H1 (cell line): Measurements from ENCODE around the gene KIAA0513. TPM values are rescaled to one million over a fixed set of nuclear protein-coding genes. Genes with fewer than 3 reads are reported as not detected.
A peak's percentile ranks its signal among the peaks of the same experiment; 100 is the strongest.

Source experiments
- CTCF ChIA-PET: fragments of 300-600 bp; sonication (Branson Sonifier 250); formaldehyde crosslinking; loops from one replicate; lab custom pipeline; 2021; ENCODE audit not compliant: partially characterized antibody; lab: Charles Lee
- POLR2A ChIA-PET: fragments of 300-600 bp; sonication (Branson Sonifier 250); formaldehyde crosslinking; loops from one replicate; lab custom pipeline; 2021; ENCODE audit warnings: inconsistent platforms; ENCODE audit not compliant: partially characterized antibody; lab: Charles Lee
- DNase-seq, 2 experiments: peaks; one replicate each; pipeline versions ENCODE4 v3.0.0 to v3.0.0-alpha.2; 2010 to 2022; ENCODE audit warnings: low spot score in 2 of 2, low read depth in 1 of 2, mixed read lengths in 1 of 2
- FAIRE-seq: peaks from 2 replicates; lab custom pipeline; 2011; peaks lifted over from hg19 to GRCh38; lab: Jason Lieb, UNC
- H2AFZ ChIP-seq: 2 replicates; pipeline ENCODE4 v1.8.1; 2012; ENCODE audit warnings: low read length, inconsistent platforms
- H2AK5ac ChIP-seq: 2 replicates; pipeline ENCODE4 v1.6.1; 2013; ENCODE audit warnings: low read depth, low read length
- H2BK120ac ChIP-seq: replicated peaks from 2 replicates; pipeline ENCODE3; 2013; ENCODE audit warnings: low read depth, low read length, inconsistent platforms
- H2BK12ac ChIP-seq: 2 replicates; pipeline ENCODE4 v1.6.1; 2013; ENCODE audit warnings: low read depth, low read length
- H2BK15ac ChIP-seq: 2 replicates; pipeline ENCODE4 v1.6.1; 2013; ENCODE audit warnings: low read length
- H2BK20ac ChIP-seq: 2 replicates; pipeline ENCODE4 v1.6.1; 2013; ENCODE audit warnings: low read length
- H2BK5ac ChIP-seq: 2 replicates; pipeline ENCODE4 v1.6.1; 2013; ENCODE audit warnings: low read depth, low read length
- H3K14ac ChIP-seq: 2 replicates; pipeline ENCODE4 v1.6.1; 2013; ENCODE audit warnings: inconsistent platforms; ENCODE audit not compliant: insufficient read length
- H3K18ac ChIP-seq: 2 replicates; pipeline ENCODE4 v1.6.1; 2013; ENCODE audit warnings: low read length; ENCODE audit errors: extremely low read depth
- H3K23ac ChIP-seq: 2 replicates; pipeline ENCODE4 v1.6.1; 2013; ENCODE audit warnings: inconsistent platforms; ENCODE audit not compliant: insufficient read length
- H3K23me2 ChIP-seq: 2 replicates; pipeline ENCODE4 v1.6.1; 2013; ENCODE audit warnings: low read depth, low read length
- H3K27ac ChIP-seq: 2 replicates; pipeline ENCODE4 v1.6.1; 2011; ENCODE audit warnings: low read depth, low read length, inconsistent platforms
- H3K27me3 ChIP-seq, 4 experiments: replicated peaks in 1 of 4; 1 replicate in 1 of 4; 2 replicates in 3 of 4; pipeline versions ENCODE4 v1.6.1 to v1.8.1; 2011 to 2013; ENCODE audit warnings: low read length in 3 of 4, mild to moderate bottlenecking in 3 of 4, inconsistent platforms in 2 of 4, mixed read lengths in 2 of 4, moderate library complexity in 1 of 4; ENCODE audit not compliant: control insufficient read depth in 3 of 4, insufficient read depth in 3 of 4; ENCODE audit errors: extremely low read depth in 1 of 4
- H3K36me3 ChIP-seq, 4 experiments: 2 replicates each; pipeline versions ENCODE4 v1.6.1 to v1.8.1; 2011 to 2013; ENCODE audit warnings: mild to moderate bottlenecking in 4 of 4, low read length in 3 of 4, moderate library complexity in 2 of 4, control low read depth in 1 of 4, inconsistent platforms in 1 of 4; ENCODE audit not compliant: insufficient read depth in 4 of 4, control insufficient read depth in 2 of 4
- H3K4ac ChIP-seq: replicated peaks from 2 replicates; pipeline ENCODE3; 2013; ENCODE audit warnings: low read length, low read depth, mixed read lengths, inconsistent platforms; ENCODE audit not compliant: insufficient read length
- H3K4me1 ChIP-seq, 4 experiments: replicated peaks in 1 of 4; 1 replicate in 1 of 4; 2 replicates in 3 of 4; pipeline versions ENCODE4 v1.6.1 to v1.8.1; 2011 to 2013; ENCODE audit warnings: low read length in 3 of 4, inconsistent platforms in 2 of 4, mixed read lengths in 1 of 4; ENCODE audit not compliant: insufficient read depth in 4 of 4, control insufficient read depth in 3 of 4
- H3K4me2 ChIP-seq, 2 experiments: 2 replicates each; pipeline versions ENCODE4 v1.6.1 to v1.8.1; 2011 to 2013; ENCODE audit warnings: low read depth in 2 of 2, low read length in 2 of 2, control low read depth in 1 of 2, inconsistent platforms in 1 of 2, mild to moderate bottlenecking in 1 of 2; ENCODE audit not compliant: insufficient read depth in 1 of 2
- H3K4me3 ChIP-seq, 4 experiments: fragments of 200-600, 300-600 bp in 1 of 4; sonication (generic), shearing (Covaris generic), sonication (Bioruptor Twin) in 1 of 4; 2 replicates each; pipeline versions ENCODE4 v1.5.1 to v1.8.1; 2011 to 2016; ENCODE audit warnings: low read length in 4 of 4, low read depth in 3 of 4, control low read depth in 2 of 4, inconsistent platforms in 2 of 4, mild to moderate bottlenecking in 2 of 4, mixed read lengths in 1 of 4, moderate library complexity in 1 of 4; ENCODE audit not compliant: insufficient read depth in 2 of 4; ENCODE audit errors: extremely low read depth in 1 of 4
- H3K56ac ChIP-seq: replicated peaks from 2 replicates; pipeline ENCODE3; 2013; ENCODE audit warnings: low read depth, mild to moderate bottlenecking, mixed read lengths, low read length, inconsistent platforms; ENCODE audit not compliant: insufficient read length
- H3K79me1 ChIP-seq: 2 replicates; pipeline ENCODE4 v1.6.1; 2013; ENCODE audit warnings: low read depth, low read length, control low read depth
- H3K79me2 ChIP-seq, 2 experiments: 2 replicates each; pipeline versions ENCODE4 v1.6.1 to v1.8.1; 2012 to 2013; ENCODE audit warnings: low read length in 2 of 2, mild to moderate bottlenecking in 2 of 2, inconsistent platforms in 1 of 2; ENCODE audit not compliant: insufficient read depth in 2 of 2, control insufficient read depth in 1 of 2
- H3K9ac ChIP-seq, 4 experiments: replicated peaks in 1 of 4; 1 replicate in 1 of 4; 2 replicates in 3 of 4; pipeline versions ENCODE4 v1.6.1 to v1.8.1; 2011 to 2013; ENCODE audit warnings: low read depth in 3 of 4, low read length in 3 of 4, control low read depth in 2 of 4, mild to moderate bottlenecking in 2 of 4, moderate library complexity in 2 of 4, inconsistent platforms in 1 of 4; ENCODE audit errors: extremely low read depth in 1 of 4
- H3K9me3 ChIP-seq, 2 experiments: 2 replicates each; pipeline versions ENCODE4 v1.6.1 to v1.8.1; 2012 to 2013; ENCODE audit warnings: mild to moderate bottlenecking in 2 of 2, moderate library complexity in 2 of 2, control low read depth in 1 of 2, inconsistent platforms in 1 of 2, low read depth in 1 of 2, low read length in 1 of 2, mixed read lengths in 1 of 2; ENCODE audit not compliant: insufficient read depth in 2 of 2
- H4K20me1 ChIP-seq, 2 experiments: replicated peaks in 1 of 2; 2 replicates each; pipeline versions ENCODE3 to v1.8.1; 2011 to 2013; ENCODE audit warnings: inconsistent platforms in 2 of 2, low read length in 2 of 2, mild to moderate bottlenecking in 1 of 2; ENCODE audit not compliant: insufficient read depth in 2 of 2, control insufficient read depth in 1 of 2
- H4K5ac ChIP-seq: 2 replicates; pipeline ENCODE4 v1.6.1; 2013; ENCODE audit warnings: low read length, low read depth, mixed read lengths, inconsistent platforms; ENCODE audit not compliant: insufficient read length
- H4K8ac ChIP-seq: 2 replicates; pipeline ENCODE4 v1.8.0; 2013; ENCODE audit warnings: mild to moderate bottlenecking, moderate library complexity, low read length, inconsistent platforms; ENCODE audit not compliant: insufficient read depth; ENCODE audit errors: extremely low read depth
- H4K91ac ChIP-seq: replicated peaks from 2 replicates; pipeline ENCODE3; 2013; ENCODE audit warnings: low read length, mixed read lengths, inconsistent platforms; ENCODE audit not compliant: insufficient read length
- PHF8 ChIP-seq: fragments of 200-600 bp; sonication (generic); conservative IDR thresholded peaks from 2 replicates; pipeline ENCODE4 v1.7.1; 2012; ENCODE audit warnings: low read depth, mild to moderate bottlenecking, inconsistent platforms, low read length, moderate library complexity
- SAP30 ChIP-seq: fragments of 300-600 bp; sonication (generic); IDR thresholded peaks from 2 replicates; pipeline ENCODE4 v1.7.1; 2012; ENCODE audit warnings: low read length, moderate library complexity, mild to moderate bottlenecking, inconsistent platforms; ENCODE audit not compliant: insufficient read depth, insufficient replicate concordance
- SIN3A ChIP-seq, 2 experiments: IDR thresholded peaks in 1 of 2; conservative IDR thresholded peaks in 1 of 2; 2 replicates each; pipeline ENCODE4 v1.6.1; 2011 to 2012; ENCODE audit warnings: low read length in 2 of 2, improper control_type of control experiment in 1 of 2, low read depth in 1 of 2, mild to moderate bottlenecking in 1 of 2
- SIRT6 ChIP-seq: IDR thresholded peaks from one replicate; pipeline ENCODE4 v1.7.1; 2012; ENCODE audit warnings: low read length, inconsistent platforms
- SUZ12 ChIP-seq: fragments of 200-600 bp; sonication (generic); IDR thresholded peaks from 2 replicates; pipeline ENCODE4 v1.6.1; 2012; ENCODE audit warnings: mild to moderate bottlenecking, inconsistent platforms, low read length, moderate library complexity, mixed read lengths
- WGBS, 2 experiments: shearing (Covaris generic) in 1 of 2; methylation state at CpG; one replicate each; pipeline versions ENCODE4 v1.1.6 to v1.1.7; 2013 to 2015; ENCODE audit warnings: low lambda C conversion rate in 2 of 2, mixed read lengths in 2 of 2, inconsistent platforms in 1 of 2, low coverage in 1 of 2, missing lambda C conversion rate in 1 of 2; ENCODE audit not compliant: insufficient replicate concordance in 2 of 2, insufficient coverage in 1 of 2, insufficient read length in 1 of 2; ENCODE audit errors: extremely low coverage in 1 of 2, missing lambda C conversion rate in 1 of 2; 5-methylcytosine and 5-hydroxymethylcytosine counted together
- polyA plus RNA-seq, 7 experiments: library from polyadenylated mRNA; depleted of rRNA in 3 of 7; stranded (reverse) in 5 of 7; unstranded in 2 of 7; fragments of >200 nt in 5 of 7; fragments of 200-250 nt in 2 of 7; gene quantifications; 1 replicate in 5 of 7; 2 replicates in 1 of 7; 4 replicates in 1 of 7; pipeline versions ENCODE4 v1.2.1 to v1.2.3, GENCODE V29; 2011 to 2013; ENCODE audit warnings: missing spikeins in 2 of 7, mixed read lengths in 2 of 7
- total RNA-seq: library from RNA; stranded (reverse); fragmentation: NEBNext Ultra II Directional; extraction: Animal tissue kit (Norgen Biotek cat#: 25700); gene quantifications from 2 replicates; pipeline ENCODE4 v1.2.1, GENCODE V29; 2021
- TF ChIP-seq, protein P1 (sequence below): IDR thresholded peaks from 2 replicates; pipeline ENCODE4 v1.6.1; 2011; ENCODE audit warnings: low read length, improper control_type of control experiment
- TF ChIP-seq, protein P2 (sequence below): IDR thresholded peaks from 2 replicates; pipeline ENCODE4 v1.6.1; 2012; ENCODE audit warnings: inconsistent platforms

The KIAA0513 gene
- total and polyA plus RNA-seq, 2 of the 8 experiments (the other 6 are each of a cell fraction or from before 2014, with no cell fraction given): 2.1 to 6.1 TPM

GRCh38 chr16:85082173-85083050 is 54.8 kb downstream of the KIAA0513 start:
- DNase-seq (peak in 1 of 2 experiments; percentile 78), FAIRE-seq (no peak)
- Histone ChIP-seq H2AFZ (no peak overlapping the region), H3K79me1 (no peaks in the 10 kb centered on the region), H4K5ac (no peak overlapping the region), H3K4me1 (peaks cover 12 to 35% (median 25%) of the 10 kb centered on the region in 4 experiments), H3K56ac (no peak overlapping the region), H3K27ac (no peak overlapping the region), H3K14ac (no peak overlapping the region), H2BK120ac (peak overlapping the region; percentile 55), H2BK12ac (peak overlapping the region; percentile 41; the same call in 1 of the 2 replicates), H3K79me2 (no peaks in the 10 kb centered on the region), H3K23ac (no peak overlapping the region), H3K9me3 (no peaks in the 10 kb centered on the region), H4K91ac (peak overlapping the region; percentile 68), H2AK5ac (no peak overlapping the region), H2BK15ac (0 out of 2 replicates have a peak overlapping the region, but pooled peaks have one; percentile 31), H3K9ac (no peak overlapping the region; a peak in 1 of 7 replicates), H4K8ac (no peak overlapping the region; the same call in 1 of the 2 replicates), H3K18ac (peak overlapping the region; percentile 57), H3K23me2 (peaks cover 7% of the 10 kb centered on the region; the same call in 1 of the 2 replicates), H3K4me2 (peak overlapping the region; percentile 68 to 70), H2BK5ac (peak overlapping the region; percentile 10; the same call in 1 of the 2 replicates), H3K36me3 (peaks cover 0 to 3% (median 0%) of the 10 kb centered on the region in 4 experiments; a peak in 1 of 8 replicates), H4K20me1 (peaks cover 0 to 2% of the 10 kb centered on the region in 2 experiments), H3K27me3 (peaks cover 8 to 64% (median 48%) of the 10 kb centered on the region in 4 experiments), H3K4ac (peak overlapping the region; percentile 73), H3K4me3 (peak overlapping the region in 3 of 4 experiments; percentile 9 to 46 (median 27); a peak in 6 of 8 replicates), H2BK20ac (no peak overlapping the region)
- POLR2A ChIA-PET: no interaction called here
- CTCF ChIA-PET: interaction anchor here (1.0 to 4.8 kb wide), 3 partner anchors 26 to 55 kb away, joined by 3 to 37 read pairs (median 4); partner anchors contain the start of gene KIAA0513
- 14% methylated on average over 33 of the region's 33 CpGs; no CpG with 5 or more reads in 1 of the 2 experiments for WGBS, 2 experiments
- TF ChIP-seq, protein P1, sequence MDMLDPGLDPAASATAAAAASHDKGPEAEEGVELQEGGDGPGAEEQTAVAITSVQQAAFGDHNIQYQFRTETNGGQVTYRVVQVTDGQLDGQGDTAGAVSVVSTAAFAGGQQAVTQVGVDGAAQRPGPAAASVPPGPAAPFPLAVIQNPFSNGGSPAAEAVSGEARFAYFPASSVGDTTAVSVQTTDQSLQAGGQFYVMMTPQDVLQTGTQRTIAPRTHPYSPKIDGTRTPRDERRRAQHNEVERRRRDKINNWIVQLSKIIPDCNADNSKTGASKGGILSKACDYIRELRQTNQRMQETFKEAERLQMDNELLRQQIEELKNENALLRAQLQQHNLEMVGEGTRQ: peak; percentile 47; the same call in 1 of the 2 replicates
- 0 out of 2 replicates have a peak, but pooled peaks have one; percentile 35 for TF ChIP-seq SUZ12
- TF ChIP-seq, protein P2, sequence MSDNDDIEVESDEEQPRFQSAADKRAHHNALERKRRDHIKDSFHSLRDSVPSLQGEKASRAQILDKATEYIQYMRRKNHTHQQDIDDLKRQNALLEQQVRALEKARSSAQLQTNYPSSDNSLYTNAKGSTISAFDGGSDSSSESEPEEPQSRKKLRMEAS: peak; percentile 41; the same call in 1 of the 2 replicates
- TF ChIP-seq SIRT6: no peak
- no peak for TF ChIP-seq PHF8
- no peak; a peak in 1 of 4 replicates for TF ChIP-seq SIN3A (conservative IDR thresholded peaks at IDR 0.05 in 1 of 2, IDR thresholded peaks at IDR 0.05 in 1 of 2; ENCODE audit: low read depth in 1 of 2, low read length in 2 of 2)
- no peak for TF ChIP-seq SAP30
